HG02885 (cell line): ENCODE data around the gene MAMDC4.
A peak's percentile ranks its signal among the peaks of the same experiment; 100 is the strongest.
"Not testable (repeated sequence)": the region's sequence is repeated elsewhere in the genome, so short reads cannot be mapped to it uniquely, and the experiment has no call there.

Experiments used
- ATAC-seq: cut with Tn5 transposase; IDR thresholded peaks from one replicate; pipeline ENCODE4 v1.9.1; 2021; ENCODE audit warnings: mild to moderate bottlenecking; ENCODE audit not compliant: unreplicated experiment, poor library complexity

MAMDC4 gene

GRCh38 chr9:136837856-136838277 lies 14.3 kb upstream of the MAMDC4 start:
- not testable (repeated sequence) for ATAC-seq

GRCh38 chr9:136838314-136839228 lies 13.6 kb upstream of the MAMDC4 start:
- no peak for ATAC-seq

GRCh38 chr9:136839229-136840139 lies 12.7 kb upstream of the MAMDC4 start:
- ATAC-seq, result no peak

- ATAC-seq, result no peak
These were observed 11.8 kb upstream of the MAMDC4 start for GRCh38 chr9:136840140-136840876.

GRCh38 chr9:136840877-136841645 lies 11.1 kb upstream of the MAMDC4 start:
- ATAC-seq, result no peak

GRCh38 chr9:136841646-136842379 lies 10.3 kb upstream of the MAMDC4 start:
- ATAC-seq, result not testable (repeated sequence)

- ATAC-seq, result peak; percentile 68
These were observed 9.7 kb upstream of the MAMDC4 start, which contains the start of gene AJM1 for GRCh38 chr9:136842380-136842948. AJM1 (plus strand) TSS chr9:136842478; CDS start chr9:136844415, 1,937 bp downstream.

GRCh38 chr9:136843159-136843800 lies 8.9 kb upstream of the MAMDC4 start:
- not testable (repeated sequence) for ATAC-seq

GRCh38 chr9:136843801-136844740 lies 8.1 kb upstream of the MAMDC4 start:
- ATAC-seq, result not testable (repeated sequence)

GRCh38 chr9:136844761-136845464 lies 7.2 kb upstream of the MAMDC4 start:
- no peak for ATAC-seq

GRCh38 chr9:136845465-136846260 lies 6.5 kb upstream of the MAMDC4 start:
- no peak for ATAC-seq

GRCh38 chr9:136846376-136847087 lies 5.6 kb upstream of the MAMDC4 start:
- no peak for ATAC-seq

- no peak for ATAC-seq
These were observed 4.9 kb upstream of the MAMDC4 start for GRCh38 chr9:136847088-136847825.

- ATAC-seq, result peak; percentile 20
These were observed 4.2 kb upstream of the MAMDC4 start for GRCh38 chr9:136847826-136848392.
